Gastroesophageal sphincter (tissue), 3 donors: ENCODE data around the gene MREG.

Source experiments
- CTCF ChIP-seq, 4 experiments: fragments of 200-600 bp in 2 of 4; fragments of 450-650 bp in 2 of 4; sonication (generic) in 1 of 4; IDR thresholded peaks; one replicate each; pipeline ENCODE4 v1.5.1; 2017 to 2019; ENCODE audit warnings: antibody characterized with exemption in 4 of 4, mild to moderate bottlenecking in 2 of 4, moderate library complexity in 2 of 4
- EP300 ChIP-seq: sonication (generic); formaldehyde crosslinking; IDR thresholded peaks from one replicate; pipeline ENCODE4 v1.6.1; 2017; ENCODE audit warnings: antibody characterized with exemption, mild to moderate bottlenecking
- POLR2A ChIP-seq, 2 donors: fragments of 450-650 bp; IDR thresholded peaks; one replicate each; pipeline ENCODE4 v1.6.1; 2017; ENCODE audit warnings: antibody characterized with exemption in 2 of 2, mild to moderate bottlenecking in 2 of 2, moderate library complexity in 1 of 2

- TF ChIP-seq EP300 (no peak), CTCF (IDR thresholded peaks at IDR 0.05) (no peak), POLR2A (IDR thresholded peaks at IDR 0.05) (no peak)
These were observed 32.2 kb downstream of the MREG start for GRCh38 chr2:215981115-215981514.
